Aorta (tissue), 5 donors: ENCODE data around the gene COMMD7. TPM values are rescaled to one million over a fixed set of nuclear protein-coding genes. Genes with fewer than 3 reads are reported as not detected.
A peak's percentile ranks its signal among the peaks of the same experiment; 100 is the strongest.

Experiments used
- ATAC-seq: fragments of 200-7000 bp; cut with Tn5 transposase; one replicate; pipeline ENCODE4 v1.9.1; 2022; ENCODE audit warnings: moderate library complexity; ENCODE audit not compliant: low FRiP score
- DNase-seq, 2 donors: peaks; one replicate each; pipeline ENCODE4 v3.0.0-alpha.2; 2020
- H3K27ac ChIP-seq, 2 donors: one replicate each; pipeline ENCODE4 v1.5.1; 2013; ENCODE audit warnings: low read length in 2 of 2, mild to moderate bottlenecking in 2 of 2, moderate library complexity in 2 of 2, control low read depth in 1 of 2, inconsistent platforms in 1 of 2, low read depth in 1 of 2
- H3K27me3 ChIP-seq, 2 donors: one replicate each; pipeline ENCODE4 v1.6.1; 2013; ENCODE audit warnings: control low read depth in 1 of 2, low read length in 1 of 2, mild to moderate bottlenecking in 1 of 2, moderate library complexity in 1 of 2; ENCODE audit not compliant: insufficient read depth in 2 of 2, control insufficient read depth in 1 of 2
- H3K36me3 ChIP-seq, 2 donors: one replicate each; pipeline ENCODE4 v1.6.1; 2013; ENCODE audit warnings: control low read depth in 1 of 2, low read length in 1 of 2, mild to moderate bottlenecking in 1 of 2; ENCODE audit not compliant: insufficient read depth in 2 of 2, control insufficient read depth in 1 of 2
- H3K4me1 ChIP-seq, 2 donors: one replicate each; pipeline ENCODE4 v1.6.1; 2013; ENCODE audit warnings: low read length in 2 of 2, control low read depth in 1 of 2, mild to moderate bottlenecking in 1 of 2, moderate library complexity in 1 of 2; ENCODE audit not compliant: insufficient read depth in 2 of 2, control insufficient read depth in 1 of 2
- H3K4me3 ChIP-seq, 2 donors: one replicate each; pipeline ENCODE4 v1.5.1; 2013; ENCODE audit warnings: low read length in 2 of 2, control low read depth in 1 of 2, mild to moderate bottlenecking in 1 of 2
- H3K9me3 ChIP-seq: one replicate; pipeline ENCODE4 v1.6.1; 2013; ENCODE audit warnings: mild to moderate bottlenecking, low read length; ENCODE audit not compliant: control insufficient read depth
- WGBS, 2 donors: extraction: QIAGEN DNeasy Blood & Tissue Kit; methylation state at CpG; one replicate each; pipeline ENCODE4 v1.1.7; 2013; 5-methylcytosine and 5-hydroxymethylcytosine counted together
- intact Hi-C, 2 donors: fragments of 100-400 bp; cut with DNase I; formaldehyde crosslinking; loops; one replicate each; pipeline versions ENCODE4 v1.14.2 to v1.15.0; 2022
- polyA plus RNA-seq, 2 donors: library from polyadenylated mRNA; stranded (reverse); fragments of 200-250 nt; gene quantifications; one replicate each; pipeline ENCODE4 v1.2.3, GENCODE V29; 2013
- total RNA-seq, 2 donors: library from RNA; stranded (reverse); fragmentation: NEBNext Ultra II Directional; extraction: Animal tissue kit (Norgen Biotek cat#: 25700); gene quantifications; one replicate each; pipeline ENCODE4 v1.2.1, GENCODE V29; 2021
- donor health status: healthy with polysubstance abuse.
- donor health status: Bipolar disorder and iron deficiency.
- donor health status: DM: no; HTN: no; CAD: no.
- donor health status: DM: no; HTN: no; CAD: no.
- donor health status: DM: yes; HTN: yes; CAD: no.

The COMMD7 gene
- total and polyA plus RNA-seq, 4 donors: 37.5 to 66.9 (median 51.1) TPM

- H3K9me3 ChIP-seq: no peaks in the 10 kb centered on the region
- no peaks in the 10 kb centered on the region for H3K36me3 ChIP-seq
- DNase-seq (no peak), ATAC-seq (no peak)
- intact Hi-C loops: no loop called here
- H3K27ac ChIP-seq: no peak overlapping the region
- WGBS, 2 donors: 86 to 89% methylated on average over 13 of the region's 13 CpGs
- no peak overlapping the region for H3K4me3 ChIP-seq
- H3K4me1 ChIP-seq: no peaks in the 10 kb centered on the region
- no peaks in the 10 kb centered on the region for H3K27me3 ChIP-seq
These were observed 41.3 kb upstream of the COMMD7 start for GRCh38 chr20:32784369-32785080.

- ATAC-seq: no peak
- Histone ChIP-seq H3K4me1 (no peaks in the 10 kb centered on the region), H3K36me3 (no peaks in the 10 kb centered on the region), H3K4me3 (no peak overlapping the region), H3K27ac (no peak overlapping the region), H3K27me3 (no peaks in the 10 kb centered on the region), H3K9me3 (no peaks in the 10 kb centered on the region)
- 93 to 95% methylated on average over 18 of the region's 18 CpGs for WGBS, 2 donors
- DNase-seq: no peak
- intact Hi-C loops: no loop called here
These were observed 37.7 kb upstream of the COMMD7 start for GRCh38 chr20:32780749-32781655.

GRCh38 chr20:32780278-32780677, 37.0 kb upstream of the COMMD7 start:
- Histone ChIP-seq H3K9me3 (no peaks in the 10 kb centered on the region), H3K27ac (no peak overlapping the region), H3K4me3 (no peak overlapping the region), H3K27me3 (no peaks in the 10 kb centered on the region), H3K36me3 (no peaks in the 10 kb centered on the region), H3K4me1 (no peaks in the 10 kb centered on the region)
- DNase-seq: no peak
- intact Hi-C loops: no loop called here
- WGBS, 2 donors: 94 to 96% methylated on average over 16 of the region's 16 CpGs
- peak; percentile 5 for ATAC-seq

- WGBS, 2 donors: 89 to 92% methylated on average over 10 of the region's 10 CpGs
- peak; percentile 24 for ATAC-seq
- intact Hi-C loops: loop anchor here (5.0 to 10.0 kb wide), 3 partner anchors 105 to 257 kb away; partner anchors contain the start of gene C20orf203 (in 1 of the 2)
These were observed 36.4 kb upstream of the COMMD7 start for GRCh38 chr20:32779500-32780211.

GRCh38 chr20:32777177-32777956, 34.1 kb upstream of the COMMD7 start:
- no peaks in the 10 kb centered on the region for H3K4me1 ChIP-seq
- H3K27me3 ChIP-seq: no peaks in the 10 kb centered on the region
- H3K9me3 ChIP-seq: no peaks in the 10 kb centered on the region
- ATAC-seq (no peak), DNase-seq (no peak)
- no peak overlapping the region for H3K27ac ChIP-seq
- no peaks in the 10 kb centered on the region for H3K36me3 ChIP-seq
- H3K4me3 ChIP-seq: no peak overlapping the region
- 83 to 85% methylated on average over 8 of the region's 8 CpGs for WGBS, 2 donors
- intact Hi-C loops: loop anchor here (5.0 to 10.0 kb wide), 3 partner anchors 103 to 255 kb away; partner anchors contain the start of gene C20orf203 (in 1 of the 2)

More at GRCh38 chr20:32779500-32780211, 36.4 kb upstream of the COMMD7 start:
- H3K27me3 ChIP-seq: no peaks in the 10 kb centered on the region
- DNase-seq: no peak
- H3K9me3 ChIP-seq: no peaks in the 10 kb centered on the region
- H3K4me1 ChIP-seq: no peaks in the 10 kb centered on the region
- no peak overlapping the region for H3K27ac ChIP-seq
- H3K36me3 ChIP-seq: no peaks in the 10 kb centered on the region
- H3K4me3 ChIP-seq: no peak overlapping the region

GRCh38 chr20:32775336-32775991, 32.2 kb upstream of the COMMD7 start:
- no peaks in the 10 kb centered on the region for H3K4me1 ChIP-seq
- 94 to 95% methylated on average over 10 of the region's 10 CpGs for WGBS, 2 donors
- H3K27me3 ChIP-seq: no peaks in the 10 kb centered on the region
- intact Hi-C loops: loop anchor here (5.0 to 10.0 kb wide), 3 partner anchors 101 to 253 kb away; partner anchors contain the start of gene C20orf203 (in 1 of the 2)
- no peaks in the 10 kb centered on the region for H3K36me3 ChIP-seq
- no peak overlapping the region for H3K4me3 ChIP-seq
- H3K27ac ChIP-seq: no peak overlapping the region
- no peak for ATAC-seq
- H3K9me3 ChIP-seq: no peaks in the 10 kb centered on the region
- DNase-seq: no peak

- H3K4me3 ChIP-seq: no peak overlapping the region
- no peak overlapping the region for H3K27ac ChIP-seq
- DNase-seq: no peak
- no peaks in the 10 kb centered on the region for H3K4me1 ChIP-seq
- H3K36me3 ChIP-seq: no peaks in the 10 kb centered on the region
- WGBS, 2 donors: 95 to 99% methylated on average over 8 of the region's 8 CpGs
- no peak for ATAC-seq
- intact Hi-C loops: loop anchor here in 1 of 2 donors (10.0 kb wide), 2 partner anchors 99 to 249 kb away; partner anchors contain the start of gene C20orf203
- H3K9me3 ChIP-seq: no peaks in the 10 kb centered on the region
- no peaks in the 10 kb centered on the region for H3K27me3 ChIP-seq
These were observed 30.6 kb upstream of the COMMD7 start for GRCh38 chr20:32773855-32774254.
